ENCODE results near the gene C18orf63. TPM values are rescaled to one million over a fixed set of nuclear protein-coding genes. Genes with fewer than 3 reads are reported as not detected.
"Not testable (repeated sequence)": the region's sequence is repeated elsewhere in the genome, so short reads cannot be mapped to it uniquely, and the experiment has no call there.

C18orf63 gene
- total RNA-seq, 1 donor from 2014 or later: 0.65 TPM

- Histone ChIP-seq H3K27me3 (ENCODE audit: low read depth) (no peaks in the 10 kb centered on the region), H3K4me1 (no peaks in the 10 kb centered on the region), H3K4me3 (no peak overlapping the region), H3K9me3 (no peaks in the 10 kb centered on the region), H3K27ac (no peak overlapping the region), H3K36me3 (no peaks in the 10 kb centered on the region)
- no peak for TF ChIP-seq CTCF (IDR thresholded peaks at IDR 0.05)
- DNase-seq (no peak), ATAC-seq (peak; percentile 65 to 75)
- intact Hi-C loops (cut with DNase I): no loop called here
Measured at GRCh38 chr18:74316257-74317170, 875 bp downstream of the C18orf63 start.

- DNase-seq: no peak
- intact Hi-C loops (cut with DNase I): no loop called here
- ATAC-seq: no peak
- Histone ChIP-seq H3K36me3 (no peaks in the 10 kb centered on the region), H3K27me3 (ENCODE audit: low read depth) (no peaks in the 10 kb centered on the region), H3K27ac (no peak overlapping the region), H3K4me1 (no peaks in the 10 kb centered on the region), H3K4me3 (no peak overlapping the region), H3K9me3 (no peaks in the 10 kb centered on the region)
- TF ChIP-seq CTCF (IDR thresholded peaks at IDR 0.05): no peak
Measured at GRCh38 chr18:74326231-74326630, 10.6 kb downstream of the C18orf63 start.

- H3K27ac ChIP-seq; ATAC-seq; intact Hi-C loops (cut with DNase I); H3K9me3 ChIP-seq; DNase-seq; H3K36me3 ChIP-seq; H3K4me3 ChIP-seq; H3K4me1 ChIP-seq; H3K27me3 ChIP-seq (ENCODE audit: low read depth): not testable (repeated sequence)
Measured at GRCh38 chr18:74326791-74327190, 11.2 kb downstream of the C18orf63 start.

- TF ChIP-seq CTCF (IDR thresholded peaks at IDR 0.05): no peak
- ATAC-seq: no peak
- H3K27me3 ChIP-seq (ENCODE audit: low read depth): no peaks in the 10 kb centered on the region
- no peaks in the 10 kb centered on the region for H3K36me3 ChIP-seq
- no peaks in the 10 kb centered on the region for H3K9me3 ChIP-seq
- no peak overlapping the region for H3K27ac ChIP-seq
- no peak overlapping the region for H3K4me3 ChIP-seq
- DNase-seq: no peak
- no peaks in the 10 kb centered on the region for H3K4me1 ChIP-seq
- intact Hi-C loops (cut with DNase I): no loop called here
Measured at GRCh38 chr18:74328206-74328605, 12.6 kb downstream of the C18orf63 start.

- DNase-seq (no peak), ATAC-seq (no peak)
- H3K9me3 ChIP-seq: no peaks in the 10 kb centered on the region
- intact Hi-C loops (cut with DNase I): no loop called here
- no peak overlapping the region for H3K4me3 ChIP-seq
- no peaks in the 10 kb centered on the region for H3K27me3 ChIP-seq (ENCODE audit: low read depth)
- no peaks in the 10 kb centered on the region for H3K36me3 ChIP-seq
- no peak for TF ChIP-seq CTCF (IDR thresholded peaks at IDR 0.05)
- H3K27ac ChIP-seq: no peak overlapping the region
- no peaks in the 10 kb centered on the region for H3K4me1 ChIP-seq
Measured at GRCh38 chr18:74329688-74330205, 14.1 kb downstream of the C18orf63 start.

GRCh38 chr18:74331404-74331803 is 15.8 kb downstream of the C18orf63 start:
- intact Hi-C loops (cut with DNase I): no loop called here
- peak in 1 of 2 donors; percentile 51 for ATAC-seq
- H3K4me3 ChIP-seq: no peak overlapping the region
- no peaks in the 10 kb centered on the region for H3K4me1 ChIP-seq
- peak; percentile 31 for TF ChIP-seq CTCF (IDR thresholded peaks at IDR 0.05)
- H3K27ac ChIP-seq: no peak overlapping the region
- H3K9me3 ChIP-seq: no peaks in the 10 kb centered on the region
- no peak for DNase-seq
- no peaks in the 10 kb centered on the region for H3K27me3 ChIP-seq (ENCODE audit: low read depth)
- H3K36me3 ChIP-seq: no peaks in the 10 kb centered on the region
